NT2/D1 (cell line): ENCODE measurements around the gene DMRTA1.
A peak's percentile ranks its signal among the peaks of the same experiment; 100 is the strongest.
"Not testable (repeated sequence)": the region's sequence is repeated elsewhere in the genome, so short reads cannot be mapped to it uniquely, and the experiment has no call there.

Experiments used
- DNase-seq: peaks from one replicate; pipeline ENCODE4 v3.0.0-alpha.2; 2011; ENCODE audit warnings: low read depth, low spot score
- H3K27me3 ChIP-seq: 2 replicates; pipeline ENCODE4 v1.6.0; 2011; ENCODE audit warnings: mild to moderate bottlenecking; ENCODE audit not compliant: insufficient read length, insufficient read depth
- H3K36me3 ChIP-seq: 2 replicates; pipeline ENCODE4 v1.6.1; 2011; ENCODE audit warnings: mild to moderate bottlenecking, low read length, mixed read lengths; ENCODE audit not compliant: insufficient read depth, insufficient read length
- H3K4me1 ChIP-seq: 2 replicates; pipeline ENCODE4 v1.5.1; 2011; ENCODE audit not compliant: insufficient read depth, insufficient read length
- H3K4me3 ChIP-seq: 2 replicates; pipeline ENCODE4 v1.5.1; 2011; ENCODE audit warnings: low read depth; ENCODE audit not compliant: insufficient read length
- H3K9ac ChIP-seq: 2 replicates; pipeline ENCODE4 v1.6.0; 2011; ENCODE audit warnings: low read depth; ENCODE audit not compliant: insufficient read length
- H3K9me3 ChIP-seq: 2 replicates; pipeline ENCODE4 v1.5.1; 2011; ENCODE audit warnings: mild to moderate bottlenecking, low read length; ENCODE audit not compliant: insufficient read depth
- SUZ12 ChIP-seq: IDR thresholded peaks from 2 replicates; pipeline ENCODE4 v1.6.1; 2011; ENCODE audit not compliant: insufficient read length, insufficient read depth; ENCODE audit errors: extremely low read depth
- YY1 ChIP-seq: IDR thresholded peaks from 2 replicates; pipeline ENCODE4 v1.6.1; 2011; ENCODE audit not compliant: insufficient read length, insufficient read depth
- ZNF274 ChIP-seq: IDR thresholded peaks from 2 replicates; pipeline ENCODE4 v1.6.1; 2011; ENCODE audit warnings: mild to moderate bottlenecking, low read depth, low read length

Gene DMRTA1

GRCh38 chr9:22463205-22463604, 16.6 kb downstream of the DMRTA1 start:
- no peaks in the 10 kb centered on the region for H3K27me3 ChIP-seq

GRCh38 chr9:22469928-22470544, 23.4 kb downstream of the DMRTA1 start:
- H3K27me3 ChIP-seq = no peaks in the 10 kb centered on the region
- TF ChIP-seq ZNF274 = no peak
- TF ChIP-seq SUZ12 = no peak
- no peak for TF ChIP-seq YY1
- H3K4me1 ChIP-seq = no peaks in the 10 kb centered on the region
- H3K4me3 ChIP-seq = no peak overlapping the region
- peak; percentile 49 for DNase-seq
- H3K9me3 ChIP-seq = no peaks in the 10 kb centered on the region
- no peaks in the 10 kb centered on the region for H3K36me3 ChIP-seq
- no peak overlapping the region for H3K9ac ChIP-seq

More at GRCh38 chr9:22463205-22463604, 16.6 kb downstream of the DMRTA1 start:
- no peak for DNase-seq
- Histone ChIP-seq H3K9ac (no peak overlapping the region), H3K4me1 (no peaks in the 10 kb centered on the region), H3K4me3 (no peak overlapping the region), H3K9me3 (no peaks in the 10 kb centered on the region), H3K36me3 (no peaks in the 10 kb centered on the region)
- no peak for TF ChIP-seq SUZ12
- no peak for TF ChIP-seq YY1
- no peak for TF ChIP-seq ZNF274

- Histone ChIP-seq H3K4me1 (no peaks in the 10 kb centered on the region), H3K27me3 (no peaks in the 10 kb centered on the region), H3K9ac (no peak overlapping the region), H3K36me3 (no peaks in the 10 kb centered on the region), H3K9me3 (peaks cover 10% of the 10 kb centered on the region; the same call in 1 of the 2 replicates), H3K4me3 (no peak overlapping the region)
- no peak for TF ChIP-seq SUZ12
- no peak for TF ChIP-seq ZNF274
- no peak for TF ChIP-seq YY1
- no peak for DNase-seq
These were observed 34.9 kb downstream of the DMRTA1 start for GRCh38 chr9:22481566-22481965.

GRCh38 chr9:22483528-22484070, 37.0 kb downstream of the DMRTA1 start:
- H3K9me3 ChIP-seq = peaks cover 10% of the 10 kb centered on the region; the same call in 1 of the 2 replicates
- H3K27me3 ChIP-seq = no peaks in the 10 kb centered on the region
- H3K4me1 ChIP-seq = no peaks in the 10 kb centered on the region
- H3K36me3 ChIP-seq = no peaks in the 10 kb centered on the region
- peak; percentile 75 for DNase-seq
- TF ChIP-seq ZNF274 (no peak), SUZ12 (no peak), YY1 (no peak)
- H3K4me3 ChIP-seq = no peak overlapping the region
- H3K9ac ChIP-seq = no peak overlapping the region

- not testable (repeated sequence) for H3K9me3 ChIP-seq, H3K9ac ChIP-seq, H3K4me3 ChIP-seq, H3K36me3 ChIP-seq, H3K27me3 ChIP-seq, H3K4me1 ChIP-seq, DNase-seq
These were observed 49.6 kb downstream of the DMRTA1 start for GRCh38 chr9:22496197-22496596.
